Activated CD4-positive, alpha-beta T cell treated with anti-CD3 and anti-CD28 coated beads, Interleukin-2, amount 10 ng/mL, durations not matched to agents 7 days and 5 days (primary cell): ENCODE data around the gene RMI1. TPM values are rescaled to one million over a fixed set of nuclear protein-coding genes. Genes with fewer than 3 reads are reported as not detected.

Source experiments
- CTCF ChIA-PET: fragments of 350-600 bp; sonication (Branson Sonifier 250); formaldehyde crosslinking; loops from one replicate; lab custom pipeline; 2021; ENCODE audit warnings: antibody characterized with exemption; lab: Charles Lee
- POLR2A ChIA-PET: fragments of 350-600 bp; sonication (Branson Sonifier 250); formaldehyde crosslinking; loops from one replicate; lab custom pipeline; 2021; ENCODE audit warnings: antibody characterized with exemption; lab: Charles Lee
- DNase-seq: peaks from one replicate; pipeline ENCODE4 v3.0.0-alpha.2; 2020
- H3K27ac Mint-ChIP-seq: one replicate; pipeline ENCODE4 v1.8.0; 2021; ENCODE audit warnings: mild to moderate bottlenecking, moderate library complexity, mixed read lengths
- H3K27me3 Mint-ChIP-seq: one replicate; pipeline ENCODE4 v1.8.0; 2021; ENCODE audit warnings: mixed read lengths
- H3K36me3 Mint-ChIP-seq: one replicate; pipeline ENCODE4 v1.8.0; 2021; ENCODE audit warnings: low read depth, mixed read lengths
- H3K4me1 Mint-ChIP-seq: one replicate; pipeline ENCODE4 v1.8.0; 2021; ENCODE audit warnings: mixed read lengths
- H3K4me3 Mint-ChIP-seq: one replicate; pipeline ENCODE4 v1.8.0; 2021; ENCODE audit warnings: mild to moderate bottlenecking, moderate library complexity, mixed read lengths
- H3K9me3 Mint-ChIP-seq: one replicate; pipeline ENCODE4 v1.8.0; 2021; ENCODE audit warnings: mixed read lengths
- microRNA-seq: library from miRNA; unstranded; fragments of <30 nt; microRNA quantifications from one replicate; pipeline ENCODE4 v1.2.0, GENCODE V29; 2021; ENCODE audit warnings: borderline microRNAs expressed, borderline replicate concordance
- total RNA-seq, 2 experiments: library from RNA; stranded (reverse); gene quantifications; one replicate each; pipeline ENCODE4 v1.2.3, GENCODE V29; 2021

Gene RMI1
- total RNA-seq, 2 experiments from 2014 or later, result 21.2 to 27.8 TPM

DNA sequence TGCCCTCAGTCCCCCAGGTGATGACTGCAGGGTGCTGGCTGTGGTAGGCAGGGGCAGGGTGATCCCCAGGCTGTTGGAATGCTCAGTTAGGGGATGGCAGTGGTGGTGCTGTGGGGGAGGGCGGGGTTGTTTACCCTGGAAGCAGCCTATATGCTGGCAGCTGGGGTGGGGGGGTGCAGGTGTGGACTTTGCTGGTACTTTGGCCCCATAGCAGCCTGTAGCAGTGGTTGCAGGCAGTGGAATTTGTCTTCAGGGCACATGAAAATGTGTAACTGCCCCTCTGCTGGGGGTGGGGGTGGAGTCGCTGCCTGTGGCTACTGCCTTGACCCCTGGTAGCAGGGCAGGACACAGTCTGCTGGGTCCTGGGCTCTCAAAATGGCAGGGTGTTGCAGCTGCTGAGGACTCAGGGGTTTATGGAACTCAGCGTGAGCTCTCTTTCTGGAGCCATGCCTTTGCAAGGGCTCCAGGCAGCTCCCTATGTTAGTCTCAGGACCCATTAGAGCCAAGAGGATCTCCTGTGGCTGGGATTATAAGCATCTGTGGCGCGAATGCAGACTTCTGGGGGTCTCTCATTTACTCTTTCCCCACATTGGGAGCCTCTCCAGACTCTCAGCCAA is 65.0 kb downstream of the RMI1 start:
- CTCF ChIA-PET, result no interaction called here
- H3K36me3 Mint-ChIP-seq, result no peaks in the 10 kb centered on the region

More for the DNA sequence above, 65.0 kb downstream of the RMI1 start:
- peaks cover 12% of the 10 kb centered on the region for H3K4me1 Mint-ChIP-seq
- peaks cover 2% of the 10 kb centered on the region for H3K27me3 Mint-ChIP-seq
- no peak overlapping the region for H3K27ac Mint-ChIP-seq
- POLR2A ChIA-PET, result no interaction called here
- no peak for DNase-seq
- no peak overlapping the region for H3K4me3 Mint-ChIP-seq
- peaks cover 8% of the 10 kb centered on the region for H3K9me3 Mint-ChIP-seq

Small RNAs within 50 kb of the gene (microRNA-seq; reads per million reads assigned to microRNA genes)
- 200 reads per million, percentile 77 among the genes with 10 or more reads in this experiment for gene MIR7-1

Other genes with a start within 250 kb of the RMI1 start
- gene GKAP1, start 163.0 kb upstream of the RMI1 start, total RNA-seq, result 1 to 10 TPM; 5.5 to 5.9 TPM
- gene KIF27, start 59.4 kb upstream of the RMI1 start, total RNA-seq, result 1 to 10 TPM; 3.2 to 3.8 TPM
- gene HNRNPK, start 590 bp upstream of the RMI1 start, total RNA-seq, result 100 to 1,000 TPM; 671 to 848 TPM